Measurements from ENCODE around the gene AP2A2.

- TF ChIP-seq ZNF837 (tag by site-specific recombination; IDR thresholded peaks at IDR 0.05) = no peak
- TF ChIP-seq CTCF (tag by site-specific recombination; IDR thresholded peaks at IDR 0.05) = no peak
- TF ChIP-seq ZNF629 (tag by site-specific recombination; IDR thresholded peaks at IDR 0.05) = no peak
- no peak for TF ChIP-seq ZFP3 (tag by site-specific recombination; IDR thresholded peaks at IDR 0.05; ENCODE audit: low read depth)
- TF ChIP-seq ZNF548 (tag by site-specific recombination; IDR thresholded peaks at IDR 0.05) = no peak
- TF ChIP-seq GLIS2 (tag by site-specific recombination; IDR thresholded peaks at IDR 0.05) = no peak
- no peak for TF ChIP-seq ZNF274 (IDR thresholded peaks at IDR 0.05; ENCODE audit: low read length)
- no peak for TF ChIP-seq ZNF274 (tag by site-specific recombination; IDR thresholded peaks at IDR 0.05; ENCODE audit: borderline replicate concordance)
- TF ChIP-seq KLF16 (tag by site-specific recombination; IDR thresholded peaks at IDR 0.05) = no peak
Measured at GRCh38 chr11:959027-959426, 33.4 kb downstream of the AP2A2 start.
